DOHH2 (cell line): ENCODE results near the gene SLC38A1.

Experiments
- H3F3A ChIP-seq: fragments of 200-600 bp; sonication (generic), shearing (Covaris generic); 2 replicates; pipeline ENCODE4 v1.6.0; 2016; ENCODE audit warnings: antibody characterized with exemption, mild to moderate bottlenecking; ENCODE audit not compliant: control insufficient read depth, insufficient read depth
- H3K27ac ChIP-seq: fragments of 200-600 bp; sonication (generic); 2 replicates; pipeline ENCODE4 v1.5.1; 2014; ENCODE audit warnings: low read depth, mild to moderate bottlenecking, low read length, moderate library complexity
- H3K27me3 ChIP-seq: fragments of 200-600 bp; sonication (generic); 2 replicates; pipeline ENCODE4 v1.6.1; 2014; ENCODE audit warnings: mild to moderate bottlenecking, low read length, mixed read lengths; ENCODE audit not compliant: control insufficient read depth
- H3K36me3 ChIP-seq: fragments of 200-600 bp; sonication (generic); 2 replicates; pipeline ENCODE4 v1.6.1; 2014; ENCODE audit warnings: mild to moderate bottlenecking, low read length, moderate library complexity, mixed read lengths; ENCODE audit not compliant: control insufficient read depth
- H3K4me1 ChIP-seq: fragments of 200-600 bp; sonication (generic); 2 replicates; pipeline ENCODE4 v1.6.1; 2014; ENCODE audit warnings: mild to moderate bottlenecking, low read length, mixed read lengths; ENCODE audit not compliant: control insufficient read depth
- H3K4me2 ChIP-seq: fragments of 200-600 bp; sonication (generic); 2 replicates; pipeline ENCODE4 v1.6.0; 2014; ENCODE audit warnings: mild to moderate bottlenecking, low read length, moderate library complexity
- H3K4me3 ChIP-seq: fragments of 200-600 bp; sonication (generic); 2 replicates; pipeline ENCODE4 v1.5.1; 2014; ENCODE audit warnings: mild to moderate bottlenecking, low read length, mixed read lengths
- H3K79me2 ChIP-seq: fragments of 200-600 bp; sonication (generic); 2 replicates; pipeline ENCODE4 v1.6.1; 2014; ENCODE audit warnings: mild to moderate bottlenecking, low read length, mixed read lengths; ENCODE audit not compliant: control insufficient read depth
- H3K9me2 ChIP-seq: fragments of 200-600 bp; sonication (generic); replicated peaks from 2 replicates; pipeline ENCODE4 v1.6.1; 2014; ENCODE audit warnings: mild to moderate bottlenecking, low read length, mixed read lengths; ENCODE audit not compliant: control insufficient read depth
- H3K9me3 ChIP-seq: fragments of 200-600 bp; sonication (generic); 2 replicates; pipeline ENCODE4 v1.6.1; 2014; ENCODE audit warnings: antibody characterized with exemption, low read length, mixed read lengths; ENCODE audit not compliant: control insufficient read depth, insufficient read depth
- H4K20me1 ChIP-seq: fragments of 200-600 bp; sonication (generic); 2 replicates; pipeline ENCODE4 v1.6.0; 2014; ENCODE audit warnings: low read depth, mild to moderate bottlenecking, antibody characterized with exemption, low read length, moderate library complexity; ENCODE audit not compliant: control insufficient read depth, insufficient read depth
- CTCF ChIP-seq: fragments of 200-600 bp; sonication (generic); IDR thresholded peaks from one replicate; pipeline ENCODE4 v1.5.1; 2014; ENCODE audit warnings: antibody characterized with exemption, mild to moderate bottlenecking, low read depth, low read length; ENCODE audit not compliant: poor library complexity, severe bottlenecking
- EZH2phosphoT487 ChIP-seq: fragments of 200-600 bp; sonication (generic); IDR thresholded peaks from 2 replicates; pipeline ENCODE4 v1.6.1; 2017; ENCODE audit warnings: borderline replicate concordance, mild to moderate bottlenecking, antibody characterized with exemption, low read length, moderate library complexity, mixed read lengths

Gene SLC38A1

GRCh38 chr12:46219877-46220655, 48.8 kb downstream of the SLC38A1 start:
- no peak overlapping the region for H3K27ac ChIP-seq
- H3K4me2 ChIP-seq, result 0 out of 2 replicates have a peak overlapping the region, but pooled peaks have one; percentile 89
- H3K4me3 ChIP-seq, result no peak overlapping the region
- peaks cover 3% of the 10 kb centered on the region; the same call in 1 of the 2 replicates for H3F3A ChIP-seq
- TF ChIP-seq EZH2phosphoT487 (no peak), CTCF (no peak)
- no peaks in the 10 kb centered on the region for H3K9me2 ChIP-seq
- peaks cover 75% of the 10 kb centered on the region for H3K79me2 ChIP-seq
- no peaks in the 10 kb centered on the region for H3K9me3 ChIP-seq
- peaks cover 11% of the 10 kb centered on the region for H4K20me1 ChIP-seq
- no peaks in the 10 kb centered on the region for H3K27me3 ChIP-seq
- peaks cover 96% of the 10 kb centered on the region for H3K36me3 ChIP-seq
- peaks cover 70% of the 10 kb centered on the region for H3K4me1 ChIP-seq

DNA sequence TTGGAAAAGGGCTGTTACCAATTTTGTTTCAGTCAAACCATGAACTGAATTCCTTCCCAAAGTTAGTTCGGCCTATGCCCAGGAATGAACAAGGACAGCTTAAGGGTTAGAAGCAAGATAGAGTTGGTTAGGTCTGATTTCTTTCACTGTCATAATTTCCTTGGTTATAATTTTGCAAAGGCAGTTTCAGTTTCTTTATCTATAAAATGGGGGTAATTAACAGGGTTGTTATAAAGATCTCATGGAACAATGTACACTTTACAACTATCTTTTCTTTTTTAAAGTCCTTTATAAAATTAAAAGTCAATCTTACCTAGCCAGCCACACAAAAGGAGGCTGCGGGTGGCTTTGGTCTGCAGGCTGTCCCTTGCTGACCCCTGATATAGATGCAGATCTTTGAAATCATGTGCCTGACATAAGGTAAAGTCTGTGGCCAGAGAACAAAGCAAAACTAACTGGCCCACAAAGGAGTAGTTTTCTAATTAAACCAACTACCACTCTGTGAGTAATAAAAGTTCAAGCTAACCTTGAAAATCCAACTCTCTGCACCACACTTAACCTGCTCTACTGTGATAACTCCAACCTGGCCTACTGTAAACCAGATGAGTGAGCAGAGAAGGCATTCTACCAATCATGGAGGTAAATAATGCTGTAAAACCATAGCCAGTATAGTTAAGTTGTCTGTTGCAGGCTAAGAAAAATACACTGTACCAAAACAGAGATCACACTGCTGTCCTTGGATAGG, 49.5 kb downstream of the SLC38A1 start:
- H3F3A ChIP-seq, result peaks cover 3% of the 10 kb centered on the region; the same call in 1 of the 2 replicates
- H3K4me1 ChIP-seq, result peaks cover 75% of the 10 kb centered on the region
- H3K27ac ChIP-seq, result no peak overlapping the region
- peak overlapping the region; percentile 7; the same call in 1 of the 2 replicates for H3K4me3 ChIP-seq
- peak overlapping the region; percentile 89 for H3K4me2 ChIP-seq
- H3K9me3 ChIP-seq, result no peaks in the 10 kb centered on the region
- H4K20me1 ChIP-seq, result peaks cover 11% of the 10 kb centered on the region
- no peaks in the 10 kb centered on the region for H3K27me3 ChIP-seq
- H3K36me3 ChIP-seq, result peaks cover 96% of the 10 kb centered on the region
- no peaks in the 10 kb centered on the region for H3K9me2 ChIP-seq
- H3K79me2 ChIP-seq, result peaks cover 76% of the 10 kb centered on the region
- no peak for TF ChIP-seq CTCF
- no peak for TF ChIP-seq EZH2phosphoT487

- Histone ChIP-seq H3K4me2 (peak overlapping the region; percentile 89), H3K4me1 (peaks cover 75% of the 10 kb centered on the region), H3K9me2 (no peaks in the 10 kb centered on the region), H3K9me3 (no peaks in the 10 kb centered on the region), H3K4me3 (peak overlapping the region; percentile 69), H3F3A (peaks cover 3% of the 10 kb centered on the region; the same call in 1 of the 2 replicates), H4K20me1 (peaks cover 11% of the 10 kb centered on the region), H3K79me2 (peaks cover 80% of the 10 kb centered on the region), H3K27ac (peak overlapping the region; percentile 63), H3K27me3 (no peaks in the 10 kb centered on the region), H3K36me3 (peaks cover 97% of the 10 kb centered on the region)
- TF ChIP-seq CTCF, result no peak
- no peak for TF ChIP-seq EZH2phosphoT487
These were observed 50.3 kb downstream of the SLC38A1 start for GRCh38 chr12:46218322-46219095.
